Activated T-cell treated with anti-CD3 and anti-CD28 coated beads, Interleukin-2, amount 50 U/mL, for 48 hours (primary cell): ENCODE measurements around the gene BCL11B.

Experiments used
- DNase-seq, 2 experiments: peaks; one replicate each; pipeline ENCODE4 v3.0.0-alpha.2; 2020

Gene BCL11B

GRCh38 chr14:99266181-99267178 lies 5.5 kb downstream of the BCL11B start:
- DNase-seq, result peak; percentile 92 to 93

- no peak for DNase-seq
Measured at GRCh38 chr14:99265571-99265970, 6.4 kb downstream of the BCL11B start.

DNA sequence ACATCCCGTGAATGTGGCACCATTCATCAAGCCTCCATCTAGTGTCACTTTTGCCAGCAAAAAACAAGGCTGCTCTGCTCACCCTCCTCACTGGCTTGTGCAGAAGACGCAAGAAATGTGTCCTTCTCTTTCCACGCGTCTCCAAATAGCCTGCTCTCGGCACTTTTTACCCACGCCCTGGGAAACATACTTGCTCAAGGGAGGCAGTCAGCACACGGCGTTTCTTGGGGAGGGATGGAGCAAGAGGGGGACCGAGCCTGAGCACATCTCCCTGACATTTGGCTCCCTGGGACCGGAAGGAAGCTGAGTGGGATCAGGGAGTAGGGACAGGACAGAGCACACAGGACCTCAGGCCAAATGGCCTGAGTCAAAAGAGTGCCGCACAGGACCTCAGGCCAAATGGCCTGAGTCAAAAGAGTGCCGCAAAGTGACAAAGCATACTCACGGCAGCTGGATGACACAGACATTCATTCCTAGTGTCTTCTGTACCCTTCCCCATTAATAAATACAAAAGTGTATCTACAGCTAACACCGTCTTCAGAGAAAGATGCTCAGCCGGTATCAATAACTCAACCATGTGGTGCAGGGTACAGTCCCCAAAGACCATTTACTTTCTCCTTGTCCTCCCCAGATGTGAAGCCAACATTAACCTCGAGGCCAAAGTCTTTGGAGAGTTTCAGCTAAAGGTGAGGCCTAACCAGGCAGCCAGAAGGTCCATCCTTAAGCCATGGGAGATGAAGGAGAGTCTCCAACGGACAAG lies 7.1 kb downstream of the BCL11B start:
- peak; percentile 44 to 46 for DNase-seq

DNA sequence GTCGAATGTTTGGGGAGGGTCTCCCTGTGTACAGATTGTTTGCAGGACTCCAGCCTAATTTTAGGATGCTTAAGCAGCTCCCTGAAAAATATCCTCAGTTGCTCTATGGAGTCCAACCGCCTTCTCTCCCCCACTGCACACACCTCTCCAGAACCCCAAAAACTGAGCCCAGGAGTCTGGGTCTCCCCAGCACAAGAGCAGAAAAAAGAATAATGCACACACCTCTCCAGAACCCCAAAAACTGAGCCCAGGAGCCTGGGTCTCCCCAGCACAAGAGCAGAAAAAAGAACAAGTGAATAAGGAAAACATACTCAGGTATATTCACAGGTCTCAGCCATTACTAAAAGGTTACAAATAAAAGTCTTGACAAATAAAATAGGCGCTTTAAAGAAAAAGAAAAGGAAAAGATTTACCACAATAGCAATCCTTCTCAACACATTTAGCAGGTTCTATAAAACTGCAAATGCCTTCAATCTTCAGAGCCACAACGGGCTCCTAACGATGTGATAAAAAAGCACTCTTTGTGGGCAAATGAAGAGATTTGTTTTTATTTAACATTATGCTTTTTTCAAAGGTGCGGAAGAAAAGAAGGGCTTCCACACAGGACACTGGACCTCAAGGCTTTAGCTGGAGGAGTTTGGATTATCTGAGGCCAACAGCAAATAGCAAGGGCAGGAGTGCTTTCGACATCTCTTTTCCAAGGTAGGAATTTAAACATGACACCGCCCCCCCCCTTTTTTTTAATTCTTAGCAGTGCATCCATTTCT lies 8.2 kb downstream of the BCL11B start:
- DNase-seq, result no peak

- peak in 1 of 2 experiments; percentile 53 for DNase-seq
Measured at GRCh38 chr14:99262977-99263448, 9.0 kb downstream of the BCL11B start.

DNA sequence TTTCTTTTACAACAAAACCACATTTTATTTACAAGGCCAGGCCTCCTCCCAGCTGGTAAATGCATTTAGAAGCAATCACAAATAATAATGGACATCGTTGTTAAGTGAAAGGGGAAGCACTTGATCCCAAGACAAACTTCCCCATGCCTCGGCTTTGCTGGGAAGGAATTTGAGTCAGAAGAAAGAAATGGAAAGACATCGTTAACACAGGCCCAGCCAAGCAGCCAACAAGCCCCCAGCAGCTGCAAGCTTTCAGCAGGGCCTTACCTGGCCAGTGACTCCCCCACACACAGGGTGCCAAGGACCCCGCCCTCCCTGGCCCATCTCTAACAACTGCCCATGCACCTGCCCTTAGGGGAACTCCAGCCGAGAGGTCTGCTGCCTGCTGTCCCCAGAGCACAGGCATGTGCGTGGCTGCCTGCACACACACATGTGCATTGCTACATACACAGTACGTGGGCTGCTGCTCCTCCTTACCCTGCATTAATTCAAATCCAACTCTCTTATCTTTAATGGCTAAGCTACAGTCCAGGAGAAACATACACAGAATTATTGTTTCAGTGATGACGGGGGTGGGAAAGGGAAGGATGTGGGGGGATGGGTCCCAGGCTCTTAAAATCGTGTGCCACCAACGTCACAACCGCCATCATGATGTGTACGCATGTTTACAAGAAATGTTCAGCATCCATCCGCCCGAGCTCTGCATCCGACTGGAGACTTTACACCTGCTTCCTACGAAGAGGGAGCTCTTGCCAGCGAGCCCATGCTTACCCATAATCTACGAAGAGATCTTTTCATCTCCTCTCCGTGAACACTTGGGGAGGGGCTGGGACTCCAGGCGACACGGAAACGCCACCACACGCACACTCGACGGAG lies 9.8 kb downstream of the BCL11B start:
- peak; percentile 77 to 79 for DNase-seq

DNA sequence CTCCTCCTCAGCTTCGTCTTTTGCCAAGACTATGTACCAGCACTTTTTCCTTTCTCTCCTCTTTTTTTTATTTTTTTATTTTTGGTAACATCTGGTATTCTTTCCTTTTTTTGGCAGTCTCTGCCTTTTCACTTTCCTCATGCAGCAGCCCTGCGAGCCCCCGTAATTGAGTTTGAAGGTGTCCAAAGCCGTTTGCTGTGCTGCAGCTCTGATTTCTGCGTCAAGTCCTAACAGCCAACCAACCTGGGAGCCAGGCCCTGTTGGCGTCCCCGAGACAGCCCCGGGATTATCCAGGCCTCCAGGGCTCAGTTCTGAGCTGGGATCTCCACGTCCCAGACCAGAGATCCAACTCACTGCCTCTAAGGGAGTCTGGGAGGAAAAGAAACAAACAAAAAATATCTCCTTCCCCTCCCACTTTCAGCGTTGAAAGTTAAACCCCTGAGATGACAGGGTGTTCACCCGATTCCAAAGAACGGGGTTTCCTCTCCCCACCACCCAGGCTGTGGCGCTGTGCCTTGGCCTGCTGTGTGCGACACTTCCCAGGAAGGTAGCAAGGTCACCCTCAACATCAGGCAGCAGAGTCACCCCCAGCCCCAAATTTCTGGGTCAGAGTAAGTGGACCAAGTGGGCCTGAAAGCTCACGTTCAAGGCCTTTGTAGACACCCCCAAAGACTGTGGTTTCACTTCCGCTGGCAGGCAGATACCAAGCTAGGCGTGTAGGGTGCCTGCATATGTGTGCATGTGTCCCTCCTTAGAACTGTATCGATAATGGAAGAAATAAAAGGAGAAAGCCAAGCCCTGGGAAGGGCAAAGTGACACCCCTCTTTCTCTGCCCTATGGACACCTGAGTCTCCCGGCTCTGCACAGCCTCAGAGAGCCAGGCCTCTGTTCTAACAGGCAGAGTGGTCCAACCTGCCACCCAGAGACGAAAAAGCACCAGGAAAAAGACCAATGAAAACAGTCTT lies 11.1 kb downstream of the BCL11B start:
- DNase-seq, result peak; percentile 75 to 76

- peak in 1 of 2 experiments; percentile 19 for DNase-seq
Measured at GRCh38 chr14:99260116-99260515, 11.9 kb downstream of the BCL11B start.

DNA sequence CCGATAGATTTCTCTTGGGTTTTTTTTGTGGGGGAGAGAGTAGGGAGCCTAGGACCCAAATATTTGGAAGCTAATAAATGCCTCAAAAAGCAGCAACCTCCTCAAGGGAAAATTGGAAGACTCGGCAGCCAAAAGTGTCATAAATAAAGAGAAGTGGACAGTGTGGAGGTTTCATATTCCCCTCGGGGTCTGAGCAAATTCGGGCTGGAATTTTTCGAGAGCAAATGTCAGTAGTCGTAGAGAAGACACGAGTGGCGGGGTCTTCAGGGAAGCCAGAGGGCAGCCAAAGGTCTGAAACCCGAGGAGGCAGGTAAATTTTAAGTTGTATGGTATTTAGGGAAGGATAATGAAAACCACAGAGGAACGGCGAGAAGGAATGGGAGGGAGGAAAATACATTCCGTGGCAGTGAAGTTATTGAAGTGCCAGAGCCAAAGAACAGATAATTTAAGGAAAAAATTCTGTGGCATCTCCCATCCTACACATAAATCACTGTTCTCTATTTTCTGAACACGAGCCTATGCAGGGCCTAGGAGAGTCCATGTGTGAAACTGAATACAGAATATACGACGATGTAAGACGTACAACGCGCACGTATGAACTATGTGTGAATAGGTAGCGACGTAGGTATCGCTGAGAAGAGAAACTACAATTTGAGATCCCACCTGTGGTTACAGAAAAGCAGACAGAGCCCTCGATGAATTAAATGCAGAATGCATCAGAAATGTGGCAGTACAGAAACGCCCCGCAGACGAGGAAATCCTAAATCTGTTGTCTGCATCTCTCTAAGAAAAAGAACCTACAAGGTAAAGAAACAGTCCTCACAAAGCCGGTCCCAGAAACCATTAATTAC lies 12.9 kb downstream of the BCL11B start:
- DNase-seq, result peak; percentile 34 to 39

GRCh38 chr14:99258341-99258861 lies 13.6 kb downstream of the BCL11B start:
- no peak for DNase-seq

- peak; percentile 46 to 52 for DNase-seq
Measured at GRCh38 chr14:99257673-99258221, 14.2 kb downstream of the BCL11B start.

GRCh38 chr14:99257122-99257672 lies 14.8 kb downstream of the BCL11B start:
- peak; percentile 34 to 39 for DNase-seq

DNA sequence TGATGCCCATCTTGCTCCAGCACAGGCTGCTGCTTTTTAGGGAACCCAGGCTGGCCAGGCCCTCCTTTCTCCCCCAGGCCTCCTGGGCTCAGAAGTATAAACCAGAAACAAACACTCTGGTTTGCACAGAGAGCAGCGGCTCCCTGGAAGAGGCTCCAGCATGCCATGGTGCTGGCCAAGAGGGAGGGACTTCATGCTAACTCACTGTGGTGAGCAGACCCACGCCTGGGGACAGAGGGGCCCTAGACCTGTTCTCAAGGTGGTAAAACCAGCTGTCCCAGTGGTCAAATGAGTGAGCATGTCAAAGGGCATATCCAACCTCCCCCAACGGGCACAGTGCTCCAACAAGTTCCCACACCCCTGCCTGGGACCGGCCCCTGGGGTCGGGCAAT lies 15.5 kb downstream of the BCL11B start:
- peak in 1 of 2 experiments; percentile 37 for DNase-seq

- peak; percentile 45 to 46 for DNase-seq
Measured at GRCh38 chr14:99255621-99256482, 16.1 kb downstream of the BCL11B start.

DNA sequence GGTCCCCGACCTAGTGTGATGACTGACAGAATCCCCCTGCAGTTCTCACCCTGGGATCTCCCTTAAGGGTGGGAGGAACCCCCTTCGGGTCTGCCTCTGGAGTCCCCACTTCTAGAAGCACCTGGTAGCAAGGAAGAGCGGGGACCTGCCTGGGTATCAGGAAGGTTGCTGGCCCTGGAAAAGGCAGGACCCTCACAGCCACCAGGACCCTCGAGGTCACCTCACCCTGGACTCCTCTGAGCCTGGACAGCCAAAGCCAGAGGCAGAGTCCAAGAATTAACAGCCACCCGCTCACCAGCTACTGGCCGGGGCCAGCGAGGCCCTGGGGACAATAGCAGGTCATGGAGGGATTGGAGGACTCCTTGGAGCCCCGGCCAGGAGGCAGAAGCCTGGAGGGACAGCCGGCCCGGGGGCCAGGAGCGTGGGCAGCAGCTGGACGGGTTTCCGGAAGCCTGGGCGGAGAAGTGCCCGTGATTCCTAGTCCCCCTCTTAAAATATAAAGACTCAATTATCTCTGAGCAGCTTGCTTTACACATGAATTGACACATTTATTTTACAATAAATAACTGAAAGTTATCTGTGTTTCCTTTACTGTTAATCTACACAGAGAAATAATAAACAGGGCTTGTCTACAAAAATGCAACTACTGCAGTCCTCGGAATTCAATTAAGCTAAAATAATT lies 17.5 kb downstream of the BCL11B start:
- DNase-seq, result peak; percentile 19 to 28

- no peak for DNase-seq
Measured at GRCh38 chr14:99253890-99254289, 18.1 kb downstream of the BCL11B start.
